ENCODE data around the gene PUM1. TPM values are rescaled to one million over a fixed set of nuclear protein-coding genes. Genes with fewer than 3 reads are reported as not detected.

Gene PUM1
- total RNA-seq, 2 donors from 2014 or later, result 80.3 to 120 TPM

DNA sequence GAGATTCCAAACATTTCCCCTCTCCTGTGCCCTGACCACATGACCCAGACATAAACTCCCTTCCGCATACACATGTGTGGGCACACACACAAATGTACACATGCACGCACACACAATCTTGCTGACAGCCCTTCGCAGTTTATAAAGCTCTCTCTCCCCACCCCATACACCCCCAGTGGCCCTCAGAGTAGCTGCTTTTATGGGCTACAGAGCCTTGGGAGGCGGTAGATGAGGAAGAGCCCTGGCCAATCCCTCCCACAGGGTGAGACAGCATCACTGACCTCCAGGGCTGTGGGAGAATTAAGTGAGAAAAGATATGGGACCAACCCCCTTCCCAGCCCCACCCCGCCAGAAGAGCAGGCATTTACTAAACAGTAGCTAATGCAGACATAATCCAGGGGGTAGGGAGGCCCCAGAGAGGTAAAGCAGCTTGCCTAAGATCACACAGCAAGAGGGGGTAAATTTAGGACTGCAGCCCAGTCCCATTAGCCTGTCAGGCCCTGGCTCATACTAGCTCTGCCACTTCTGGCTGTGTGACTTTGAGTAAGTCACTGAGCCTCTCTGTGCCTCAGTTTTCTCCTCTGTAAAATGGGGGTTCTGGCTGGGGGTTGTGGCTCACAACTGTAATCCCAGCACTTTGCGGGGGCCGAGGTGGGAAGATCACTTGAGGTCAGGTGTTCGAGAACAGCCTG is 162.0 kb downstream of the PUM1 start:
- no peak for DNase-seq (ENCODE audit: low spot score)
- intact Hi-C loops (cut with DNase I), result no loop called here
- Histone ChIP-seq H3K36me3 (no peaks in the 10 kb centered on the region), H3K9me3 (no peaks in the 10 kb centered on the region), H3K4me3 (no peak overlapping the region), H3K27ac (peak overlapping the region; percentile 57 to 69), H3K4me1 (replicated peaks) (peaks cover 12% of the 10 kb centered on the region), H3K27me3 (replicated peaks; ENCODE audit: insufficient read depth) (no peaks in the 10 kb centered on the region)
- TF ChIP-seq POLR2AphosphoS5 (IDR thresholded peaks at IDR 0.05) (no peak), POLR2A (IDR thresholded peaks at IDR 0.05) (no peak), CTCF (IDR thresholded peaks at IDR 0.05) (no peak)
- WGBS, result 76% methylated on average over 8 of the region's 8 CpGs

DNA sequence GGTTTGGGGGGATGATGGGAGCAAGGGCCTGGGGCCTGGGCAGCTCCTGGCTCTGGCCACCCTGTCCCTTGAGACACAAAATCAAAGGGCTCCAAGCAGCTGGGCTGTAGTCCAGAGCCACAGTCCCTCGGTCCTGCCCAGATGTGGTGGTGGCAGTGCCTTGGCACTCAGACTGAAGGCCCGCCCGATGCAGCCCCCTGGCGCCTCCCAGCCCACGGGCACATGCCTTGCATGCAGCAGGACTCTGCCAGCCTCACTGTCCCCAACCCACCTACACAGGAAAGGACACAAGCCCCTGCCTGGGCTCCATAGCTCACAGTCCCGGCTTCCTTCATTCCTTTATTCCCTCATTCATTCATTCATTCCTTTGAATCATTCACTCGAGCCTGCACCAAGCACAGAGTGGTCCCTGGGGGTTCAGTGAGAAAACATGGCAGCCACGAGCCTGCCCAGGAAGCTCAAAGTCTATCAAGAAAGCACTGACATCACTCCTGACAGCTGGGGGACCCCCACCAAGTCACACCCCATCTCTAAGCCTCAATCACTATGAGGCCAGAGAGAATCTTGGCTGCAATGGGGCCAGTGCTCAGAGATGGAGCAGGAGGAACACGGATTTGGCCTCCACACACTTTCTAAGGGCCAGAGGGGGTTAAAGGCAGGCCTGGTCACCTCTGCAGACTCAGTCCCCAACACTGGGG is 162.8 kb downstream of the PUM1 start:
- no peak overlapping the region for H3K4me3 ChIP-seq
- TF ChIP-seq POLR2AphosphoS5 (IDR thresholded peaks at IDR 0.05) (no peak), POLR2A (IDR thresholded peaks at IDR 0.05) (no peak), CTCF (IDR thresholded peaks at IDR 0.05) (no peak)
- no peak for DNase-seq (ENCODE audit: low spot score)
- no peaks in the 10 kb centered on the region for H3K36me3 ChIP-seq
- peak overlapping the region; percentile 57 to 69 for H3K27ac ChIP-seq
- no peaks in the 10 kb centered on the region for H3K9me3 ChIP-seq
- intact Hi-C loops (cut with DNase I), result no loop called here
- no peaks in the 10 kb centered on the region for H3K27me3 ChIP-seq (replicated peaks; ENCODE audit: insufficient read depth)
- 53% methylated on average over 9 of the region's 9 CpGs for WGBS
- peaks cover 12% of the 10 kb centered on the region for H3K4me1 ChIP-seq (replicated peaks)

DNA sequence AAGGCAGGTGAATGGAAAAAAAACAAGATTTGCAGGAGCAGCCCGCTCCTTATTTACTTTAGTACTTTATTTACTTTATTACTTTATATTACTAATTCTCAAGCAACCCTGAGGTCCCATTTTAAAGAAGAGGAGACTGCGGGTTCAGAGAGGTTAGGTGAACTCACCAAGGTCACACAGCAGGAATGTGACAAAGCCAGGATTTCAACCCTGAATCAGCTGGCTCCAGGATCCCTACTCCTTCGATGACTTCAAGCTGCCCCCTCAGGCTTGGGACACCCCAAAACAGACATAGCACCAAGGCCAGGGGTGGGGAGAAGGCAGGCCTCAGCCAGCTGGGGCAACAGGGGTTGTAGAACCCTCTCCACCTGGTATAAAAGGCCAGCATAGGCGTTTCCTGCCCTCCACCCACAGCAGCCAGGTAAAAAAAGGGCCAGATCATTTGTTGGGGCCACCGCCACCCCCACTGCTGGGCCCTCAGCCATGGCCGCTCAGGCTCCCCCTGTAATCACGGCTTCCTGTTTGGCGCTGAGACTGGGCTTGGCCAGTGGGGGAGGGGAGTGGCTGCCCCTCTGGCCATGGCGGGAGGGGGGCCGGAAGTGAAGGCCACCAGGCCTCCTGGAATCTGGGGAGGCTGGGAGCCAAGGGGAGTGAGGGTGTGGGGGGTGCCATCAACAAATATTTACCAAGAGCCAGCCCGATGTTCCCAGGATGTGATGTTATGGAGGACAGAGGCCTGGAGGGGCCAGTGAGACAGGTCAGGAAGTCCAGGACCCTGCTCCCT is 163.5 kb downstream of the PUM1 start:
- TF ChIP-seq CTCF (IDR thresholded peaks at IDR 0.05) (no peak), POLR2AphosphoS5 (IDR thresholded peaks at IDR 0.05) (no peak), POLR2A (IDR thresholded peaks at IDR 0.05) (no peak)
- intact Hi-C loops (cut with DNase I), result no loop called here
- no peak for DNase-seq (ENCODE audit: low spot score)
- H3K4me3 ChIP-seq, result no peak overlapping the region
- 30% methylated on average over 11 of the region's 11 CpGs for WGBS
- no peaks in the 10 kb centered on the region for H3K27me3 ChIP-seq (replicated peaks; ENCODE audit: insufficient read depth)
- peaks cover 12% of the 10 kb centered on the region for H3K4me1 ChIP-seq (replicated peaks)
- no peaks in the 10 kb centered on the region for H3K36me3 ChIP-seq
- H3K9me3 ChIP-seq, result no peaks in the 10 kb centered on the region
- peak overlapping the region; percentile 57 to 69 for H3K27ac ChIP-seq

DNA sequence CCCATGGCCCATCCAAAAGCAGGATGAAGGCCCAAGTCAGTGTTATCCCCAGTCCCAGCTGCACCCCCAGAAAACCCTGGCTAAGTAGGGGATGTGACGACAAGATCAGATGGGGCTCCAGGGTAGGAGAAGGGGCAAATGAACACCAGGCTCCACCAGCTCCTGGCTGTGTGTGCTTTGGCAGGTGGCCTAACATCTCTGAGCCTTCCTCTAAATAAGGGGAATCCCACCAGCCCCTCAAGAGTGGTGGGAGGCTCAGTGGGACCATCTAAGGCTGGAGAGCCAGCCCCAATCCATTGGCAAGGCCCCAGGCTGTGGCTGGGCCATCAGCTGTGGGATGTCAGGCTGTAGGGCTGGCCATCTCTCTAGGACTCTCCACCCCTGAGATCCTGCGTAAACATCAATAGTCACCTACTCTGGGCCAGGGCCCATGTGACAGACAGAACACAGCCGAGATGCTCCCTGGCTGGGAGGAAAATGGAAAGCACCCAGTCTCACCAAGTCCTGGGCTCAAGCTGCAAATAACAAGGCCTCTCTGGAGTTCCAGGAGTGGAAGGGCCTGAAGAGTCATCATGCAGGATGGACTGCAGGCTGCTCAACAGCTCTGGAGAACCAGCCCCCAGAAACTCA is 164.5 kb downstream of the PUM1 start:
- Histone ChIP-seq H3K4me1 (replicated peaks) (peaks cover 12% of the 10 kb centered on the region), H3K4me3 (no peak overlapping the region), H3K27ac (peak overlapping the region; percentile 57 to 69), H3K27me3 (replicated peaks; ENCODE audit: insufficient read depth) (no peaks in the 10 kb centered on the region), H3K36me3 (no peaks in the 10 kb centered on the region), H3K9me3 (no peaks in the 10 kb centered on the region)
- no peak for DNase-seq (ENCODE audit: low spot score)
- TF ChIP-seq POLR2A (IDR thresholded peaks at IDR 0.05) (no peak), CTCF (IDR thresholded peaks at IDR 0.05) (no peak), POLR2AphosphoS5 (IDR thresholded peaks at IDR 0.05) (no peak)
- 69% methylated on average over 3 of the region's 3 CpGs for WGBS
- intact Hi-C loops (cut with DNase I), result no loop called here

Data from prostate gland (tissue), 2 donors.